GM23338 (cell line): ENCODE results near the gene PTPRR. TPM values are rescaled to one million over a fixed set of nuclear protein-coding genes. Genes with fewer than 3 reads are reported as not detected.

ENCODE experiments used
- ATAC-seq: fragments of 200-7000 bp; cut with Tn5 transposase; 3 replicates; pipeline ENCODE4 v1.9.1; 2020
- DNase-seq: peaks from one replicate; pipeline ENCODE4 v3.0.0-alpha.2; 2015; ENCODE audit warnings: low spot score
- H2AFZ ChIP-seq: fragments of 200-600 bp; sonication (generic); 2 replicates; pipeline ENCODE4 v1.8.0; 2016; ENCODE audit warnings: antibody characterized with exemption, mild to moderate bottlenecking, moderate library complexity
- H3F3A ChIP-seq: fragments of 200-600 bp; sonication (generic); replicated peaks from 2 replicates; pipeline ENCODE4 v1.8.0; 2017; ENCODE audit warnings: antibody characterized with exemption, mixed run types, low read depth
- H3K27ac ChIP-seq: fragments of 200-600 bp; sonication (generic); 2 replicates; pipeline ENCODE4 v1.6.1; 2016; ENCODE audit warnings: low read depth
- H3K27me3 ChIP-seq: fragments of 200-600 bp; sonication (generic); 2 replicates; pipeline ENCODE4 v1.8.0; 2016; ENCODE audit warnings: mild to moderate bottlenecking, mixed run types, moderate library complexity; ENCODE audit not compliant: insufficient read depth
- H3K36me3 ChIP-seq: fragments of 200-600 bp; sonication (generic); 2 replicates; pipeline ENCODE4 v1.8.0; 2016; ENCODE audit warnings: mild to moderate bottlenecking; ENCODE audit not compliant: insufficient read depth
- H3K4me1 ChIP-seq: fragments of 200-600 bp; sonication (generic); 2 replicates; pipeline ENCODE4 v1.8.0; 2016; ENCODE audit warnings: mild to moderate bottlenecking, moderate library complexity; ENCODE audit not compliant: insufficient read depth
- H3K4me2 ChIP-seq: fragments of 200-600 bp; sonication (generic); 2 replicates; pipeline ENCODE4 v1.7.1; 2017; ENCODE audit warnings: mixed run types
- H3K4me3 ChIP-seq: fragments of 200-600 bp; sonication (generic); 2 replicates; pipeline ENCODE4 v1.6.1; 2016; ENCODE audit warnings: mixed run types
- H3K79me2 ChIP-seq: fragments of 200-600 bp; sonication (generic); replicated peaks from 2 replicates; pipeline ENCODE4 v1.8.0; 2017; ENCODE audit warnings: mild to moderate bottlenecking; ENCODE audit not compliant: insufficient read depth
- H3K9me2 ChIP-seq: fragments of 200-600 bp; sonication (generic); 2 replicates; pipeline ENCODE4 v1.8.0; 2017; ENCODE audit not compliant: insufficient read depth
- H4K20me1 ChIP-seq: fragments of 200-600 bp; sonication (generic); replicated peaks from 2 replicates; pipeline ENCODE4 v1.8.0; 2017; ENCODE audit warnings: mild to moderate bottlenecking; ENCODE audit not compliant: insufficient read depth
- H3K27ac Mint-ChIP-seq: 2 replicates; pipeline ENCODE4 v1.8.0; 2020; ENCODE audit warnings: inconsistent platforms, mild to moderate bottlenecking, moderate library complexity, mixed read lengths
- H3K27me3 Mint-ChIP-seq: 3 replicates; pipeline ENCODE4 v1.8.0; 2022; ENCODE audit warnings: low read depth, mild to moderate bottlenecking, moderate library complexity, mixed read lengths, inconsistent platforms; ENCODE audit not compliant: insufficient read depth, poor library complexity
- H3K36me3 Mint-ChIP-seq: 3 replicates; pipeline ENCODE4 v1.8.0; 2021; ENCODE audit warnings: low read depth, mild to moderate bottlenecking, inconsistent platforms, moderate library complexity, mixed read lengths
- H3K4me1 Mint-ChIP-seq: 3 replicates; pipeline ENCODE4 v1.8.0; 2020; ENCODE audit warnings: mild to moderate bottlenecking, inconsistent platforms, mixed read lengths
- H3K4me3 Mint-ChIP-seq: 3 replicates; pipeline ENCODE4 v1.8.0; 2021; ENCODE audit warnings: moderate library complexity, mild to moderate bottlenecking, inconsistent platforms, mixed read lengths
- H3K9me3 Mint-ChIP-seq: 3 replicates; pipeline ENCODE4 v1.8.0; 2020; ENCODE audit warnings: moderate library complexity, mild to moderate bottlenecking, inconsistent platforms, mixed read lengths
- CREB1 ChIP-seq: fragments of 250-450 bp; sonication (Bioruptor Pico); IDR thresholded peaks from 2 replicates; pipeline ENCODE4 v1.5.0; 2020; ENCODE audit warnings: low read depth, mild to moderate bottlenecking, moderate library complexity
- CTCF ChIP-seq, 2 experiments: fragments of 200-600 bp in 1 of 2; sonication (generic) in 1 of 2; conservative IDR thresholded peaks; 2 replicates each; pipeline versions ENCODE4 v1.5.1 to v1.6.1; 2016 to 2017; ENCODE audit warnings: antibody characterized with exemption in 2 of 2, low read depth in 2 of 2, mild to moderate bottlenecking in 2 of 2, moderate library complexity in 1 of 2
- ETS1 ChIP-seq: IDR thresholded peaks from 2 replicates; pipeline ENCODE4 v1.6.1; 2016; ENCODE audit warnings: antibody characterized with exemption
- EZH2 ChIP-seq: fragments of 200-600 bp; sonication (generic); IDR thresholded peaks from one replicate; pipeline ENCODE4 v1.8.0; 2017; ENCODE audit warnings: antibody characterized with exemption, mild to moderate bottlenecking, low read depth; ENCODE audit not compliant: unreplicated experiment
- EZH2phosphoT487 ChIP-seq: fragments of 200-600 bp; sonication (generic); IDR thresholded peaks from one replicate; pipeline ENCODE4 v1.8.1; 2018; ENCODE audit warnings: antibody characterized with exemption; ENCODE audit not compliant: unreplicated experiment
- JUNB ChIP-seq: IDR thresholded peaks from one replicate; pipeline ENCODE4 v1.6.1; 2016; ENCODE audit warnings: antibody characterized with exemption; ENCODE audit not compliant: unreplicated experiment
- NANOG ChIP-seq: IDR thresholded peaks from 2 replicates; pipeline ENCODE4 v1.6.1; 2016; ENCODE audit warnings: antibody characterized with exemption, borderline replicate concordance
- POLR2AphosphoS5 ChIP-seq: IDR thresholded peaks from 2 replicates; pipeline ENCODE4 v1.6.1; 2016; ENCODE audit warnings: antibody characterized with exemption, low read depth
- REST ChIP-seq: IDR thresholded peaks from one replicate; pipeline ENCODE4 v1.6.1; 2018; ENCODE audit warnings: antibody characterized with exemption; ENCODE audit not compliant: unreplicated experiment
- ZNF114 ChIP-seq: fragments of 250-450 bp; sonication (Bioruptor Pico); IDR thresholded peaks from 2 replicates; pipeline ENCODE4 v1.5.0; 2020; ENCODE audit warnings: mild to moderate bottlenecking, moderate library complexity
- ZNF331 ChIP-seq: fragments of 250-450 bp; sonication (Bioruptor Pico); IDR thresholded peaks from 2 replicates; pipeline ENCODE4 v1.5.0; 2020; ENCODE audit warnings: low read depth, mild to moderate bottlenecking, moderate library complexity
- ZNF462 ChIP-seq: fragments of 250-450 bp; sonication (Bioruptor Pico); IDR thresholded peaks from 2 replicates; pipeline ENCODE4 v1.5.0; 2020; ENCODE audit warnings: mild to moderate bottlenecking, moderate library complexity
- polyA plus RNA-seq: library from polyadenylated mRNA; unstranded; fragments of >200 nt; fragmentation: Nextera tagmentation; extraction: Ambion mirVana; gene quantifications from 2 replicates; pipeline ENCODE4 v1.2.1, GENCODE V29; 2016
- total RNA-seq: library from RNA; depleted of rRNA; stranded (reverse); fragments of >200 nt; shearing (Covaris generic); gene quantifications from 2 replicates; pipeline ENCODE4 v1.2.3, GENCODE V29; 2014

The PTPRR gene
- total and polyA plus RNA-seq, 2 experiments from 2014 or later = 0.26 to 0.76 TPM

- no peaks in the 10 kb centered on the region for H3K9me3 Mint-ChIP-seq
- H3K27ac Mint-ChIP-seq = no peak overlapping the region
- no peaks in the 10 kb centered on the region for H3K4me1 Mint-ChIP-seq
- Histone ChIP-seq H3K4me2 (no peak overlapping the region), H4K20me1 (no peaks in the 10 kb centered on the region), H3K4me1 (no peaks in the 10 kb centered on the region), H3F3A (no peaks in the 10 kb centered on the region), H3K4me3 (no peak overlapping the region), H3K27ac (no peak overlapping the region), H3K27me3 (no peaks in the 10 kb centered on the region), H3K36me3 (no peaks in the 10 kb centered on the region; the same call in 1 of the 2 replicates), H2AFZ (no peak overlapping the region), H3K9me2 (no peaks in the 10 kb centered on the region), H3K79me2 (no peaks in the 10 kb centered on the region)
- no peak for DNase-seq
- no peak overlapping the region for H3K4me3 Mint-ChIP-seq
- TF ChIP-seq CREB1 (CRISPR knock-in tag) (no peak), REST (no peak), EZH2phosphoT487 (no peak), EZH2 (no peak), NANOG (no peak), ZNF331 (no peak), POLR2AphosphoS5 (no peak), ZNF114 (CRISPR knock-in tag) (no peak), ETS1 (no peak), JUNB (no peak), CTCF (conservative IDR thresholded peaks at IDR 0.05; ENCODE audit: low read depth in 2 of 2) (no peak), ZNF462 (CRISPR knock-in tag) (no peak)
- no peak for ATAC-seq
- H3K36me3 Mint-ChIP-seq = no peaks in the 10 kb centered on the region
- H3K27me3 Mint-ChIP-seq = peaks cover 3% of the 10 kb centered on the region
Observed at GRCh38 chr12:70875628-70876027, 44.9 kb downstream of the PTPRR start.
